Lung (tissue), 12 donors: ENCODE data around the gene MAGIX. TPM values are rescaled to one million over a fixed set of nuclear protein-coding genes. Genes with fewer than 3 reads are reported as not detected.
A peak's percentile ranks its signal among the peaks of the same experiment; 100 is the strongest.

Source experiments
- ATAC-seq: fragments of 200-7000 bp; cut with Tn5 transposase; one replicate; pipeline ENCODE4 v1.9.1; 2020; ENCODE audit warnings: moderate number of reproducible peaks; ENCODE audit not compliant: insufficient read depth, low FRiP score
- DNase-seq, 3 donors: peaks; one replicate each; pipeline ENCODE4 v3.0.0-alpha.2; 2013 to 2017
- H3K27ac ChIP-seq, 2 donors: one replicate each; pipeline ENCODE4 v1.5.1; 2013; ENCODE audit warnings: mild to moderate bottlenecking in 2 of 2, moderate library complexity in 2 of 2, control low read depth in 1 of 2, inconsistent platforms in 1 of 2, low read depth in 1 of 2, low read length in 1 of 2
- H3K27me3 ChIP-seq, 3 donors: one replicate each; pipeline ENCODE4 v1.5.1; 2013; ENCODE audit warnings: low read length in 2 of 3; ENCODE audit not compliant: control insufficient read depth in 3 of 3, insufficient read depth in 3 of 3
- H3K36me3 ChIP-seq, 4 donors: one replicate each; pipeline ENCODE4 v1.5.1; 2013; ENCODE audit warnings: low read length in 4 of 4, mild to moderate bottlenecking in 1 of 4, moderate library complexity in 1 of 4; ENCODE audit not compliant: control insufficient read depth in 4 of 4, insufficient read depth in 4 of 4
- H3K4me1 ChIP-seq, 5 donors: one replicate each; pipeline ENCODE4 v1.5.1; 2013; ENCODE audit warnings: low read length in 5 of 5, mild to moderate bottlenecking in 2 of 5, moderate library complexity in 1 of 5; ENCODE audit not compliant: control insufficient read depth in 5 of 5, insufficient read depth in 5 of 5
- H3K4me3 ChIP-seq: one replicate; pipeline ENCODE4 v1.5.1; 2013; ENCODE audit warnings: mild to moderate bottlenecking, control low read depth, moderate library complexity
- H3K9ac ChIP-seq, 2 donors: one replicate each; pipeline ENCODE4 v1.5.1; 2013; ENCODE audit warnings: low read length in 2 of 2, control low read depth in 1 of 2; ENCODE audit not compliant: insufficient read depth in 1 of 2
- H3K9me3 ChIP-seq, 4 donors: one replicate each; pipeline ENCODE4 v1.5.1; 2013; ENCODE audit warnings: low read length in 3 of 4, mild to moderate bottlenecking in 1 of 4, moderate library complexity in 1 of 4; ENCODE audit not compliant: control insufficient read depth in 4 of 4, insufficient read depth in 3 of 4
- WGBS, 2 donors: extraction: QIAGEN DNeasy Blood & Tissue Kit; methylation state at CpG; one replicate each; pipeline ENCODE4 v1.1.7; 2013; 5-methylcytosine and 5-hydroxymethylcytosine counted together
- polyA plus RNA-seq, 2 donors: library from polyadenylated mRNA; stranded (reverse); fragments of 200-250 nt; gene quantifications; one replicate each; pipeline ENCODE4 v1.2.1, GENCODE V29; 2013
- total RNA-seq, 2 donors: library from RNA; depleted of rRNA in 1 of 2; stranded (reverse); fragments of >200 nt in 1 of 2; gene quantifications; one replicate each; pipeline ENCODE4 v1.2.1, GENCODE V29; 2014 to 2021
- TF ChIP-seq, protein P1 (sequence below): IDR thresholded peaks from 2 replicates; pipeline ENCODE4 v1.5.1; 2012; ENCODE audit warnings: mild to moderate bottlenecking; ENCODE audit errors: control extremely low read depth, extremely low read depth
- donor health status: control.
- donor health status: control.
- donor health status: Bipolar disorder and iron deficiency.
- donor health status: healthy.
- donor health status: DM: yes; HTN: yes; CAD: no.

MAGIX gene
- total and polyA plus RNA-seq, 4 donors, result 7.3 to 19.0 (median 12.5) TPM

DNA sequence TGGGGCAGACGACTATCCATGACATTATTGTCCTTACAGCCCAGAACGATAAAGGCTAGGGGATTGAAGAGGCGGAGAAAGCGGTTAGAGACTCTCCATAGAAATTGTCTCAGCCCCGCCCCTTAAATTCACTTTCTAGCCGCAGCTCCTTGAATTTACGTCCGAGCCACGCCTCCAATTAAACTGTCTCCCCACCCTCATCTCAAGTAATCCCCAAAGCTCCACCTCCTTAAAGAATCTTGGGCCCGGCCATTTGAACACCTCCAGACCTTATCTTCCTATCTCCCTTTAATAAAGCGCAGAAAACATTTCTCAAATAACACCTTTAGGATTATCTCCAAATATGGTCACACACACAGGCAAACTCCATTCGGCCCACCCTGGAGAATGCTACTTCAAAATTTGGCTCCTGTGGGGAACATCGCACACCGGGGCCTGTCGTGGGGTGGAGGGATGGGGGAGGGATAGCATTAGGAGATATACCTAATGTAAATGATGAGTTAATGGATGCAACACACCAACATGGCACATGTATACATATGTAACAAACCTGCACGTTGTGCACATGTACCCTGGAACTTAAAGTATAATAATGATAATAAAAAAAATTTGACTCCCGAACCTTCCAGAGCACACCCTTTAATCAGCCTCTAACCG lies 7.2 kb upstream of the MAGIX start:
- ATAC-seq, result peak; percentile 54
- peak overlapping the region; percentile 80 to 87 for H3K27ac ChIP-seq

DNA sequence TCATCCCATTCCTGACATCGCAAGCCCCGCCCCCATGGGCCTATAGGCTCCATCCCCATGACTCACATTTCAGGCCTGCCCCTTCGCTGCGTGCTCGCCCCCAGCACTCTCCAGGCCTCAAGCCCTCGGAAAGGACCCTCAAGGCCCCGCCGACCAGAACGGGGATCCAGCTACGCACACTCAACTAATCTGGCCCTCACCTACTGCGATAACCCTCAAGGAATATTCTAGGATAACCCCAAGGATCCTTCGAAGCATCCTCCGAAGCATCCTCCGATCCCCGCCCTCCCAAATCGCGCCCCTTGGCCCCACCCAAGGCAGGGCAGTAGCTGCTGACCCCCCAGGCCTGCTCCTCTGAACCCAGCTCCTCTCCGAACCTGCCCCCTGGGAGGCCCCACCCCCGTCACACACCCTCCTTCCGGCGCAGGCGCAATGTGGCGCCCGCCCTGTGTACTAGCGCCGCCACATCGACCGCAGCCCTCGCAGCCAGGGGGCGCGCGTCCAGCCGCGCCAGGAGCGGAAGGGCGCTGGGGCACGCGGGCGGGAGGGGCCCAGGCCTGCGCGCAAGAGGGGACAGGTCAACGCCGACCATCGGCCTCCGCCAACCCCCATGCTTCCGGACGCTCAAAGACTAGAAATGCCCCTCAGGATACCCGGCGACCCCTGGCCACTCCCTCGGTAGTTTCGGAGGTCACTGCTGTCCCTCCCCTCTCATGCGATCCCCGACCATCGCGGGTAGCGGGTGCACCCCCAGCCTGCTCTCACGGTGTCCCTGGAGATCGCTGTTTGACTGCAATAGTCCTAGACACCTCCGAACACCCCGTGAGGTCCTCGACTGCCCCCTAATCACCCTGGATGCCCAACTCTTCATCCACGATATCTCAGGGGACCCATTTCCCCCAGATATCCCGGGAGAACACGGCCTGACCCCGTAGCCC lies 6.4 kb upstream of the MAGIX start:
- ATAC-seq (peak; percentile 93), DNase-seq (peak; percentile 91 to 94 (median 93))
- no peaks in the 10 kb centered on the region for H3K4me1 ChIP-seq
- 3 to 41% methylated on average over 39 to 65 of the region's 65 CpGs for WGBS, 2 donors
- peaks cover 0 to 8% (median 0%) of the 10 kb centered on the region in 4 donors for H3K9me3 ChIP-seq
- no peaks in the 10 kb centered on the region for H3K36me3 ChIP-seq
- TF ChIP-seq, protein P1, sequence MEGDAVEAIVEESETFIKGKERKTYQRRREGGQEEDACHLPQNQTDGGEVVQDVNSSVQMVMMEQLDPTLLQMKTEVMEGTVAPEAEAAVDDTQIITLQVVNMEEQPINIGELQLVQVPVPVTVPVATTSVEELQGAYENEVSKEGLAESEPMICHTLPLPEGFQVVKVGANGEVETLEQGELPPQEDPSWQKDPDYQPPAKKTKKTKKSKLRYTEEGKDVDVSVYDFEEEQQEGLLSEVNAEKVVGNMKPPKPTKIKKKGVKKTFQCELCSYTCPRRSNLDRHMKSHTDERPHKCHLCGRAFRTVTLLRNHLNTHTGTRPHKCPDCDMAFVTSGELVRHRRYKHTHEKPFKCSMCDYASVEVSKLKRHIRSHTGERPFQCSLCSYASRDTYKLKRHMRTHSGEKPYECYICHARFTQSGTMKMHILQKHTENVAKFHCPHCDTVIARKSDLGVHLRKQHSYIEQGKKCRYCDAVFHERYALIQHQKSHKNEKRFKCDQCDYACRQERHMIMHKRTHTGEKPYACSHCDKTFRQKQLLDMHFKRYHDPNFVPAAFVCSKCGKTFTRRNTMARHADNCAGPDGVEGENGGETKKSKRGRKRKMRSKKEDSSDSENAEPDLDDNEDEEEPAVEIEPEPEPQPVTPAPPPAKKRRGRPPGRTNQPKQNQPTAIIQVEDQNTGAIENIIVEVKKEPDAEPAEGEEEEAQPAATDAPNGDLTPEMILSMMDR, result peak; percentile 65
- H3K4me3 ChIP-seq, result no peak overlapping the region
- H3K9ac ChIP-seq, result peak overlapping the region; percentile 46 to 93
- peak overlapping the region; percentile 80 to 87 for H3K27ac ChIP-seq
- no peaks in the 10 kb centered on the region for H3K27me3 ChIP-seq

More for the DNA sequence above, 7.2 kb upstream of the MAGIX start:
- peak overlapping the region; percentile 30 for H3K4me3 ChIP-seq
- no peaks in the 10 kb centered on the region for H3K36me3 ChIP-seq
- peak overlapping the region in 1 of 2 donors; percentile 51 for H3K9ac ChIP-seq
- no peaks in the 10 kb centered on the region for H3K27me3 ChIP-seq
- WGBS, 2 donors, result 1 to 45% methylated on average over 18 of the region's 18 CpGs
- H3K9me3 ChIP-seq, result peaks cover 0 to 8% (median 0%) of the 10 kb centered on the region in 4 donors
- H3K4me1 ChIP-seq, result no peaks in the 10 kb centered on the region
- peak; percentile 61 to 84 (median 78) for DNase-seq
- TF ChIP-seq, protein P1, result no peak

DNA sequence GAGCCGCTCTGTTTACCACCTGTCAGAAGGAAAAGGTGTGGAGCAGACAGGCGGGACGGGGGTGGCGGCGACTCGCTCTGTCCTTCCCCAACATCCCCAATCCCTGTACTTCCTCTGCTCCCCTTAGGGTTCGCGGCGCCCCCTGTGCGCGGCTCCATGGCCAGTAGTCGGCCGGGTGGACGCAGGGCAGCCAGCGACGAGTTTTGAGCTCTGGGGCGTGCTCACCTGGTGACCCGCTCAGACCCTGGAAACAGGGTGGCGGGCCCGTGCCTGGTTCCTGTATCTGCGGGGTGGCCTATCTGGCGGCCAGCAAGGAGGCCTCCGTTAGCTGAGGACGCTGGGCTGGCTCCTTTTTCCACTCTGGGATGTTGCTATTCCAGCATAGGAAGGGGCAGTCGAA lies 5.4 kb upstream of the MAGIX start:
- ATAC-seq (no peak), DNase-seq (no peak)
- WGBS, 2 donors, result 79 to 87% methylated on average over 13 to 24 of the region's 25 CpGs
- Histone ChIP-seq H3K27me3 (no peaks in the 10 kb centered on the region), H3K4me3 (no peak overlapping the region), H3K36me3 (no peaks in the 10 kb centered on the region), H3K27ac (no peak overlapping the region), H3K9ac (no peak overlapping the region), H3K4me1 (no peaks in the 10 kb centered on the region), H3K9me3 (peaks cover 0 to 3% (median 0%) of the 10 kb centered on the region in 4 donors)
- TF ChIP-seq, protein P1, result no peak
